Heart left ventricle (tissue), 16 donors: Measurements from ENCODE around the gene RGS6. TPM values are rescaled to one million over a fixed set of nuclear protein-coding genes. Genes with fewer than 3 reads are reported as not detected.

Experiments used
- ATAC-seq, 4 donors: fragments of 200-7000 bp; cut with Tn5 transposase; one replicate each; pipeline ENCODE4 v1.9.1; 2020 to 2022; ENCODE audit warnings: moderate library complexity in 4 of 4, mild to moderate bottlenecking in 3 of 4, moderate number of reproducible peaks in 1 of 4
- DNase-seq, 5 donors: peaks; one replicate each; pipeline ENCODE4 v3.0.0-alpha.2; 2020
- H3K27ac ChIP-seq, 12 donors: fragments of 200-600 bp; sonication (generic) in 4 of 12; one replicate each; pipeline versions ENCODE4 v1.5.0 to v1.8.0; 2016 to 2022; ENCODE audit warnings: mild to moderate bottlenecking in 2 of 12
- H3K27me3 ChIP-seq, 9 donors: fragments of 200-600 bp; sonication (generic) in 2 of 9; one replicate each; pipeline versions ENCODE4 v1.5.1 to v1.8.0; 2016 to 2022; ENCODE audit warnings: mild to moderate bottlenecking in 3 of 9
- H3K36me3 ChIP-seq, 9 donors: fragments of 200-600 bp; sonication (generic) in 2 of 9; one replicate each; pipeline versions ENCODE4 v1.5.0 to v1.8.0; 2018 to 2022; ENCODE audit warnings: mild to moderate bottlenecking in 2 of 9
- H3K4me1 ChIP-seq, 12 donors: fragments of 200-600 bp; sonication (generic) in 4 of 12; one replicate each; pipeline versions ENCODE4 v1.5.0 to v1.8.0; 2016 to 2022; ENCODE audit warnings: mild to moderate bottlenecking in 3 of 12
- H3K4me3 ChIP-seq, 12 donors: fragments of 200-600 bp; sonication (generic) in 4 of 12; one replicate each; pipeline versions ENCODE4 v1.5.0 to v1.8.0; 2017 to 2022; ENCODE audit warnings: mild to moderate bottlenecking in 9 of 12, moderate library complexity in 4 of 12
- H3K9me3 ChIP-seq, 12 donors: fragments of 200-600 bp; sonication (generic) in 4 of 12; one replicate each; pipeline versions ENCODE4 v1.5.0 to v1.8.0; 2016 to 2022; ENCODE audit warnings: mild to moderate bottlenecking in 1 of 12
- POLR2A ChIP-seq, 2 donors: fragments of 450-650 bp; IDR thresholded peaks; one replicate each; pipeline ENCODE4 v1.6.1; 2017; ENCODE audit warnings: antibody characterized with exemption in 2 of 2, mild to moderate bottlenecking in 2 of 2, moderate library complexity in 2 of 2
- WGBS, 4 donors: extraction: QIAGEN DNeasy Blood & Tissue Kit in 2 of 4; methylation state at CpG; one replicate each; pipeline versions ENCODE4 v1.1.5 to v1.1.7; 2013 to 2018; 5-methylcytosine and 5-hydroxymethylcytosine counted together
- intact Hi-C, 10 donors: fragments of 100-400 bp; cut with DNase I; formaldehyde crosslinking; loops; one replicate each; pipeline versions ENCODE4 v1.11.1 to v1.14.2; 2022
- polyA plus RNA-seq, 2 donors: library from polyadenylated mRNA; stranded (reverse); fragments of 200-250 nt; gene quantifications; one replicate each; pipeline ENCODE4 v1.2.3, GENCODE V29; 2013
- total RNA-seq, 9 donors: library from RNA; depleted of rRNA in 2 of 9; stranded (reverse); fragments of >200 nt in 2 of 9; fragmentation: NEBNext Ultra II Directional in 3 of 9; extraction: Animal tissue kit (Norgen Biotek cat#: 25700) in 3 of 9; gene quantifications; one replicate each; pipeline versions ENCODE4 v1.1.0 to v1.2.4, GENCODE V29; 2016 to 2023
- TF ChIP-seq, protein P1 (sequence below), 12 donors: fragments of 200-600 bp; sonication (generic) in 4 of 12; IDR thresholded peaks; one replicate each; pipeline versions ENCODE4 v1.5.0 to v1.8.0; 2018 to 2022; ENCODE audit warnings: antibody characterized with exemption in 12 of 12, mild to moderate bottlenecking in 5 of 12
- donor health status: ischemic (EF 13 %, LVEDD 7.1; RV severe dilation, severe dysfunction).
- donor health status: healthy with polysubstance abuse.
- donor health status: DM: no; HTN: yes; CAD: no.
- donor health status: DM: no; HTN: no; CAD: no.
- donor health status: ischemic (EF 25% LVEDD 6.9; RV normal size, moderate dysfunction).
- donor health status: ischemic (EF 25% LVEDD 5.7; RV mildly dilated, moderate dysfunction).
- donor health status: healthy.
- donor health status: DM: yes; HTN: yes; CAD: no.
- donor health status: ischemic (EF 35%, LVEDD 5.7; RV mildly dilated, moderate dysfunction).
- donor health status: nonischemic (EF 11% LVEDD 7.7; RV severe dilation, severe dysfunction).
- donor health status: DM: yes; HTN: yes; CAD: no.
- donor health status: PGD.
- donor health status: ischemic (EF 29% LVEDD 5.4; RV normal size, mild dysfunction).
- donor health status: nonischemic (EF 23%, LVEDD 6.1; RV moderate dilation, normal function).

RGS6 gene
- total and polyA plus RNA-seq, 11 donors = 1.3 to 25.4 (median 15.1) TPM

DNA sequence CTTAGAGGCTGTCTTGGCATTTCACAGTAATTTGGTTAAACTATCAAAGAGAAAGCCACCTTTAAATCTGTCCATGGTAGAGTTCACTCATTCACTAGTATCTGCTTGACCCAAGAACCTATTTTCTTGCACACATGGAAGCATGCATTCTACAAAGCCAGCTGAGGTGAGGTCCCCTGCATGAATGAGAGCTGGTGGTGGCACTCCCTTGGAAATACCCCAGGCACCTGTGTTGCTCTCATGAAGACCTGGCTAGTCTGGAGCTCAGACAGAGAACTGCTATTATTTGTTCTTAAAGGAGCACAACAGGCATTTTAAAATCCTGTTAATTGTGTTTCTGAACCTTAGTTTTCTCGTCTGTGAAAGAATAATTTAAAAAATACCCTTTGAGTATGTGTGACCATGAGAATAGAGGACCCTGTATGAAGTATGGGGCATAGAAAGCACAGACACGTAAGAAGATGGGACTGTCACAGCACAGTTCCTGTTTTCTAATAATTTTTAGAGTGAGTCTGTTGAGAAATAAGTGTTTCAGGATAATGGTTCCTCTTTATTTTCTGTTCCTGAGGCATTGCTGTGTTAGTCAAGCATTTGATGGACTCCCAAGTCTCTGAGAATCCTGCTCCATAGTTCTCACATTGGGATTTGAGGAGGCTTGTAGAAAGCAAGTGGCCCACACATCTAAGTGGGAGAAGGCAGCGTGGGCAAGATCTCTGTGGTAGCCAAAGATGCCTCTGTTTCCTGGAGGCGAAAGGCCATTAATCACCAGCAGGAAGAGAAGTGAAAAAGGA, 10.9 kb downstream of the RGS6 start:
- Histone ChIP-seq H3K4me1 (peaks cover 0 to 4% (median 0%) of the 10 kb centered on the region in 12 donors), H3K27me3 (no peaks in the 10 kb centered on the region), H3K36me3 (no peaks in the 10 kb centered on the region), H3K9me3 (peaks cover 0 to 24% (median 6%) of the 10 kb centered on the region in 12 donors), H3K27ac (no peak overlapping the region), H3K4me3 (no peak overlapping the region)
- no peak for TF ChIP-seq POLR2A (IDR thresholded peaks at IDR 0.05)
- TF ChIP-seq, protein P1, sequence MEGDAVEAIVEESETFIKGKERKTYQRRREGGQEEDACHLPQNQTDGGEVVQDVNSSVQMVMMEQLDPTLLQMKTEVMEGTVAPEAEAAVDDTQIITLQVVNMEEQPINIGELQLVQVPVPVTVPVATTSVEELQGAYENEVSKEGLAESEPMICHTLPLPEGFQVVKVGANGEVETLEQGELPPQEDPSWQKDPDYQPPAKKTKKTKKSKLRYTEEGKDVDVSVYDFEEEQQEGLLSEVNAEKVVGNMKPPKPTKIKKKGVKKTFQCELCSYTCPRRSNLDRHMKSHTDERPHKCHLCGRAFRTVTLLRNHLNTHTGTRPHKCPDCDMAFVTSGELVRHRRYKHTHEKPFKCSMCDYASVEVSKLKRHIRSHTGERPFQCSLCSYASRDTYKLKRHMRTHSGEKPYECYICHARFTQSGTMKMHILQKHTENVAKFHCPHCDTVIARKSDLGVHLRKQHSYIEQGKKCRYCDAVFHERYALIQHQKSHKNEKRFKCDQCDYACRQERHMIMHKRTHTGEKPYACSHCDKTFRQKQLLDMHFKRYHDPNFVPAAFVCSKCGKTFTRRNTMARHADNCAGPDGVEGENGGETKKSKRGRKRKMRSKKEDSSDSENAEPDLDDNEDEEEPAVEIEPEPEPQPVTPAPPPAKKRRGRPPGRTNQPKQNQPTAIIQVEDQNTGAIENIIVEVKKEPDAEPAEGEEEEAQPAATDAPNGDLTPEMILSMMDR (IDR thresholded peaks at IDR 0.05) = no peak
- intact Hi-C loops = no loop called here
- no peak for DNase-seq
- WGBS, 4 donors = 69 to 77% (median 71%) methylated on average over 4 of the region's 4 CpGs
- no peak for ATAC-seq

DNA sequence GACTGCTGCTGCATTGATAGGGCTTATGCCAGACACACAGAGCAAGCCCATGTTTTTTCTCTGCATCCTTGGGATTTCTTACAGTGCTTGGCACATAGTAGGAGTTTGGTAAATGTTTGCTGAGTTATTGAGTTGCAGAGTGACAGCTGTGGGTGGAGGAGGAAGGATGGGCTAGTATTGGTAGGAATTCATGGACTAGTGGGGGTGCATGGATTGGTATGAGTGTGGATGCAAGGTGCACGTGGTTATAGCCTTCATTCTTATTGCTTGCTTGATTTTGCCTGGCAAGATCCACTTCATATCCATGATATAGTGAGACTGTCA, 11.4 kb downstream of the RGS6 start:
- Histone ChIP-seq H3K36me3 (no peaks in the 10 kb centered on the region), H3K27ac (no peak overlapping the region), H3K4me3 (no peak overlapping the region), H3K4me1 (peaks cover 0 to 4% (median 0%) of the 10 kb centered on the region in 12 donors), H3K27me3 (no peaks in the 10 kb centered on the region), H3K9me3 (peaks cover 0 to 24% (median 6%) of the 10 kb centered on the region in 12 donors)
- intact Hi-C loops = no loop called here
- ATAC-seq (no peak), DNase-seq (no peak)
- TF ChIP-seq, protein P1 (IDR thresholded peaks at IDR 0.05) = no peak
- no peak for TF ChIP-seq POLR2A (IDR thresholded peaks at IDR 0.05)
- 47 to 90% (median 67%) methylated on average over 1 of the region's 1 CpG for WGBS, 4 donors

DNA sequence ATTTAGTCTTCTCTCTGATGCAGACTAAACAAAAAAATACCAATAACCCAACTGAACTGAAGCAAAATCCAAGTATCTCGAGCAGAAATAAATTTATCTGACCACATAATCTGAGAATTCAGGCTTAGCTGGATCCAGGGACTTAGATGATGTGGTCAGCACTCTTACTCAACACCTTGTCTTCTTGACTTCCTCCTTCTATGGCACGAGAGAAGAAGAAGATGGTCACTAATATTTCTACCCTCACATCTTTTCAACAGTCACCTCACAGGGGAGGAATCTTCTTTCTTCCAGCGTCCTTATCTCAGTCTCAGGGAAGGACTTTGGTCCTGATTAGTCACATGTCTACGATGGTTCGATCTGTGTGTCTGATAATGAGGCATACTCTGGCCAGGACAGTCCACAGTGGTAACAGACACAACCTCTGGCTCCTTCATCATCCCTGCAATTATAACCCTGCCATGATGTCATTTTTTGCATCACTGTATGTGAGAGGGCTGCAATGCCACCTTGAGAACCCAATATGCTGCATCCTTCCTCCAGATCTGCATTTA, 15.8 kb downstream of the RGS6 start:
- ATAC-seq = no peak
- WGBS, 4 donors = 71 to 80% (median 75%) methylated on average over 5 of the region's 5 CpGs
- DNase-seq = no peak
- H3K9me3 ChIP-seq = peaks cover 0 to 9% (median 2%) of the 10 kb centered on the region in 12 donors
- H3K27ac ChIP-seq = no peak overlapping the region
- H3K27me3 ChIP-seq = no peaks in the 10 kb centered on the region
- intact Hi-C loops = no loop called here
- H3K36me3 ChIP-seq = no peaks in the 10 kb centered on the region
- no peak for TF ChIP-seq POLR2A (IDR thresholded peaks at IDR 0.05)
- TF ChIP-seq, protein P1 (IDR thresholded peaks at IDR 0.05) = no peak
- H3K4me1 ChIP-seq = peaks cover 0 to 4% (median 0%) of the 10 kb centered on the region in 12 donors
- no peak overlapping the region for H3K4me3 ChIP-seq
